Ovary (tissue), 9 donors: ENCODE results near the gene GTPBP1. TPM values are rescaled to one million over a fixed set of nuclear protein-coding genes. Genes with fewer than 3 reads are reported as not detected.

Source experiments
- DNase-seq, 5 donors: peaks; one replicate each; pipeline ENCODE4 v3.0.0-alpha.2; 2019 to 2020
- H3K27ac ChIP-seq, 2 donors: fragments of 200-600 bp; one replicate each; pipeline versions ENCODE4 v1.5.1 to v1.8.0; 2019 to 2022
- H3K27me3 ChIP-seq: fragments of 200-600 bp; one replicate; pipeline ENCODE4 v1.8.0; 2022
- H3K36me3 ChIP-seq: fragments of 200-600 bp; sonication (generic); one replicate; pipeline ENCODE4 v1.5.1; 2019
- H3K4me1 ChIP-seq: one replicate; pipeline ENCODE4 v1.8.1; 2013; ENCODE audit warnings: mild to moderate bottlenecking, moderate library complexity; ENCODE audit not compliant: insufficient read depth
- H3K4me3 ChIP-seq: fragments of 200-600 bp; sonication (generic); one replicate; pipeline ENCODE4 v1.5.1; 2017
- H3K9me3 ChIP-seq, 2 donors: fragments of 200-600 bp in 1 of 2; sonication (generic) in 1 of 2; one replicate each; pipeline versions ENCODE4 v1.5.1 to v1.8.1; 2013 to 2019; ENCODE audit warnings: mild to moderate bottlenecking in 1 of 2, moderate library complexity in 1 of 2
- CTCF ChIP-seq, 3 donors: fragments of 450-650 bp in 2 of 3; fragments of 200-600 bp in 1 of 3; IDR thresholded peaks; one replicate each; pipeline versions ENCODE4 v1.5.1 to v1.8.0; 2016 to 2022; ENCODE audit warnings: antibody characterized with exemption in 3 of 3, mild to moderate bottlenecking in 1 of 3
- EP300 ChIP-seq: sonication (generic); formaldehyde crosslinking; IDR thresholded peaks from one replicate; pipeline ENCODE4 v1.6.1; 2017; ENCODE audit warnings: antibody characterized with exemption
- POLR2A ChIP-seq: fragments of 450-650 bp; IDR thresholded peaks from one replicate; pipeline ENCODE4 v1.6.1; 2017; ENCODE audit warnings: antibody characterized with exemption, mild to moderate bottlenecking, moderate library complexity
- WGBS, 3 donors: extraction: QIAGEN DNeasy Blood & Tissue Kit in 1 of 3; methylation state at CpG; one replicate each; pipeline versions ENCODE4 v1.1.5 to v1.1.7; 2013 to 2017; 5-methylcytosine and 5-hydroxymethylcytosine counted together
- intact Hi-C, 4 donors: fragments of 100-400 bp; cut with DNase I; formaldehyde crosslinking; loops; one replicate each; pipeline versions ENCODE4 v1.11.0 to v1.15.1; 2022 to 2023
- polyA plus RNA-seq, 2 donors: library from polyadenylated mRNA; stranded (reverse); fragments of 200-250 nt in 1 of 2; fragments of 350-450 nt in 1 of 2; fragmentation: Illumina TruSeq in 1 of 2; extraction: RNeasy Lipid Tissue Mini Kit (QIAGEN cat#74804) in 1 of 2; gene quantifications; one replicate each; pipeline ENCODE4 v1.2.3, GENCODE V29; 2013 to 2014
- total RNA-seq, 7 donors: library from RNA; depleted of rRNA in 2 of 7; stranded (reverse); fragments of >200 nt in 2 of 7; fragmentation: NEBNext Ultra II Directional in 3 of 7; extraction: Animal tissue kit (Norgen Biotek cat#: 25700) in 3 of 7; gene quantifications; one replicate each; pipeline versions ENCODE4 v1.1.0 to v1.2.4, GENCODE V29; 2016 to 2023
- donor health status: DM: no; HTN: no; CAD: no; lungs with moderate emphysema.
- donor health status: DM: no; HTN: no; CAD: no.
- donor health status: Bipolar disorder and iron deficiency.
- donor health status: DM: yes; HTN: yes; CAD: no.
- donor health status: DM: no; HTN: no; CAD: no.
- donor health status: DM: yes; HTN: yes; CAD: no.

Gene GTPBP1
- total and polyA plus RNA-seq, 9 donors = 16.9 to 71.3 (median 59.9) TPM

GRCh38 chr22:38713921-38714320 lies 8.2 kb downstream of the GTPBP1 start:
- no peaks in the 10 kb centered on the region for H3K9me3 ChIP-seq
- H3K4me3 ChIP-seq = no peak overlapping the region
- H3K27me3 ChIP-seq = no peaks in the 10 kb centered on the region
- WGBS, 3 donors = 83 to 86% (median 85%) methylated on average over 8 of the region's 8 CpGs
- intact Hi-C loops = no loop called here
- no peaks in the 10 kb centered on the region for H3K36me3 ChIP-seq
- H3K4me1 ChIP-seq = peaks cover 4% of the 10 kb centered on the region
- no peak for TF ChIP-seq CTCF (IDR thresholded peaks at IDR 0.05)
- no peak for TF ChIP-seq EP300
- no peak for TF ChIP-seq POLR2A
- H3K27ac ChIP-seq = no peak overlapping the region
- no peak for DNase-seq

GRCh38 chr22:38715176-38715764 lies 9.5 kb downstream of the GTPBP1 start:
- TF ChIP-seq CTCF (IDR thresholded peaks at IDR 0.05) (no peak), EP300 (no peak), POLR2A (no peak)
- no peaks in the 10 kb centered on the region for H3K27me3 ChIP-seq
- H3K4me1 ChIP-seq = peaks cover 4% of the 10 kb centered on the region
- no peaks in the 10 kb centered on the region for H3K36me3 ChIP-seq
- no peak for DNase-seq
- H3K9me3 ChIP-seq = no peaks in the 10 kb centered on the region
- no peak overlapping the region for H3K4me3 ChIP-seq
- intact Hi-C loops = no loop called here
- H3K27ac ChIP-seq = no peak overlapping the region
- WGBS, 3 donors = 69 to 77% (median 75%) methylated on average over 9 of the region's 9 CpGs

GRCh38 chr22:38715852-38716251 lies 10.1 kb downstream of the GTPBP1 start:
- Histone ChIP-seq H3K4me1 (peaks cover 4% of the 10 kb centered on the region), H3K9me3 (no peaks in the 10 kb centered on the region), H3K27me3 (no peaks in the 10 kb centered on the region), H3K27ac (no peak overlapping the region), H3K36me3 (no peaks in the 10 kb centered on the region), H3K4me3 (no peak overlapping the region)
- DNase-seq = no peak
- intact Hi-C loops = no loop called here
- TF ChIP-seq EP300 (no peak), CTCF (IDR thresholded peaks at IDR 0.05) (no peak), POLR2A (no peak)
- WGBS, 3 donors = 93 to 95% (median 95%) methylated on average over 15 of the region's 15 CpGs

- WGBS, 3 donors = 91 to 95% (median 95%) methylated on average over 8 to 10 of the region's 10 CpGs
- Histone ChIP-seq H3K27me3 (no peaks in the 10 kb centered on the region), H3K4me1 (peaks cover 4% of the 10 kb centered on the region), H3K27ac (no peak overlapping the region), H3K36me3 (no peaks in the 10 kb centered on the region), H3K4me3 (no peak overlapping the region), H3K9me3 (no peaks in the 10 kb centered on the region)
- TF ChIP-seq EP300 (no peak), POLR2A (no peak), CTCF (IDR thresholded peaks at IDR 0.05) (no peak)
- no peak for DNase-seq
- intact Hi-C loops = no loop called here
Measured at GRCh38 chr22:38716271-38716670, 10.5 kb downstream of the GTPBP1 start.
